ENCODE results near the gene ZSWIM2.

GRCh38 chr2:186882511-186883071 lies 33.6 kb upstream of the ZSWIM2 start:
- no peak for TF ChIP-seq CTCF (IDR thresholded peaks at IDR 0.05)
- TF ChIP-seq POLR2A (IDR thresholded peaks at IDR 0.05), result no peak
